SU-DHL-6 (cell line): Measurements from ENCODE around the gene ADD3.

Experiments
- CTCF ChIP-seq: fragments of 200-600 bp; sonication (generic); IDR thresholded peaks from one replicate; pipeline ENCODE4 v1.5.1; 2017; ENCODE audit warnings: antibody characterized with exemption, mild to moderate bottlenecking, low read length, moderate library complexity; ENCODE audit not compliant: insufficient read depth, poor library complexity, severe bottlenecking
- EZH2phosphoT487 ChIP-seq: fragments of 200-600 bp; sonication (generic), shearing (Covaris generic); conservative IDR thresholded peaks from 2 replicates; pipeline ENCODE4 v1.6.1; 2018; ENCODE audit warnings: mild to moderate bottlenecking, antibody characterized with exemption, low read length, moderate library complexity, mixed read lengths

- TF ChIP-seq CTCF: no peak
- no peak for TF ChIP-seq EZH2phosphoT487
Observed at GRCh38 chr10:110057456-110057855, 49.7 kb downstream of the ADD3 start.
